Stimulated activated naive CD8-positive, alpha-beta T cell treated with anti-CD3 and anti-CD28 coated beads, Interleukin-15, Interleukin-2, amounts not matched to agents 100 ng/mL and 50 ng/mL, for 24 hours (primary cell): ENCODE data around the gene SERPINA12.

Experiments
- H3K27ac Mint-ChIP-seq: one replicate; pipeline ENCODE4 v1.8.0; 2021; ENCODE audit warnings: mild to moderate bottlenecking, mixed read lengths
- H3K27me3 Mint-ChIP-seq: one replicate; pipeline ENCODE4 v1.8.0; 2021; ENCODE audit warnings: mixed read lengths
- H3K36me3 Mint-ChIP-seq: one replicate; pipeline ENCODE4 v1.8.0; 2021; ENCODE audit warnings: low read depth, mixed read lengths
- H3K4me1 Mint-ChIP-seq: one replicate; pipeline ENCODE4 v1.8.0; 2021; ENCODE audit warnings: low read depth, mixed read lengths
- H3K4me3 Mint-ChIP-seq: one replicate; pipeline ENCODE4 v1.8.0; 2021; ENCODE audit warnings: mild to moderate bottlenecking, mixed read lengths
- H3K9me3 Mint-ChIP-seq: one replicate; pipeline ENCODE4 v1.8.0; 2021; ENCODE audit warnings: mixed read lengths

Gene SERPINA12

DNA sequence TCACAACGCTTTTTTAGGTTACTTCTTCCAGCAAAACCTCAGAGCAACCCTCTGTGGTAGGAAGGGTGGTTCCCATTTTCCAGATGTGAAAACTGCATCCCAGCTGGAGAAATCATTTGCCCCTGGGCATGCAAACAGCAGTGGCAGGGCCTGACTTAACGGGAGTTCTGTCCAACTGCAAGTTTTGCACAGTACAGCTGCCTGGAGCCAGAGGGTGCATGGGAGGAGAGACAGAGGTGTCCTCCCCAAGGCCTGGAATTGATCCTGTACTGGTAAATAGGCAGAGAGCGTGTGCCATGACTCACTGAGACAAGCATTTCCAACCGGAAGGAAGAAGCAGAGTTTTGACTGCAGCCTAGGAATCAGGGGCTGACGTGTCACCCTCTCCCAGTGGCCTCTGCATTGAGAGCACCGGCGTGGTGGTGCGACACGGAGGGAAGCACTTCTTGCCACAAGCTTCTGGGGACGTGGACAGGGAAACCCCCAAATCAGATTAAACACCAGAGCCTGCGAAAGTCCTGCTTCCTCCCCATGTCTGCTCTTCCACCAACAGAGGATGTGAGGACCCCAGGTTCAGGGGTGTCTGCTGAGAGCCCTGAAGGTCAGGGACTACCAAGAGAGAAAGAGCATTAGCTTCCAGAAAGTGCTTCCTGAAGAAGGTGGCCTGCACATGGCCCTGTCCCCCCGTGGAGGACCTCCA lies 33.0 kb upstream of the SERPINA12 start:
- Mint-ChIP-seq H3K4me3 (no peak overlapping the region), H3K36me3 (no peaks in the 10 kb centered on the region), H3K27ac (no peak overlapping the region), H3K27me3 (peaks cover 14% of the 10 kb centered on the region), H3K9me3 (peaks cover 5% of the 10 kb centered on the region), H3K4me1 (no peaks in the 10 kb centered on the region)

DNA sequence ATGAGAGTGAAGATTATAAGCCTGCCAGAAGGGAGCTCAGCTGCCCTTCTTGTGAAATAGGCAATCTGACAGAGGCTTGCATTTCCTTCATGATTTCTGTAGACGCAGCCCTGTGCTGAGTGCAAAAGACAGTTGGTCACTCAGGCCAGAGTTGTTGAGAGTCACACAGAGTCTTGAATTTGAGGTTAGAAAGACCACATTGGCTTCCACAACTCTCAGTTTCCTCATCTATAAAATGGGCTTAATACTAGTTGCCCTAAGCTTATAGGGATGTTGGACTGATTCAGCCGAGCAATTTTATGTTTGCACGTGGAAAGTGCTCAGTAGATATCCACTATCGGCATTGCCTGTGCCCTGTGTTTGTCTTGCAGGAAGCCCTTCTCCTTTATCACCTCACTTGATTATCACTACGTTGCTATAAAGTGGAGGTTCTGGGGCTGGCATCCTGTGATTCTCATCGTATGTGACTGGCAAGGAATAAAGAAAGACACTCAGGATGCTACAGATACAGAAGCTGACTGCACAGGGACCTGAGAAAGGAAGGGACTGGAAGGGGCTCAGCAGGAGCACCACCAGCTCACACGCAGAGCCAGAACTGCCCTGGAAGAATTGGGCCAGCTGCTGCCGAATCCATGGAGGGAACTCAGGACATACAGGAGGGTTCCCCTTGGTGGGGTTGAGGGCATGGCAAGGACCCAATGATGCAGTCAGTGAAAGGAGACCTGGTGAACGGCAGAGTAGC lies 32.1 kb upstream of the SERPINA12 start:
- H3K36me3 Mint-ChIP-seq, result no peaks in the 10 kb centered on the region
- H3K4me3 Mint-ChIP-seq, result no peak overlapping the region
- H3K27ac Mint-ChIP-seq, result no peak overlapping the region
- H3K27me3 Mint-ChIP-seq, result peaks cover 16% of the 10 kb centered on the region
- no peaks in the 10 kb centered on the region for H3K4me1 Mint-ChIP-seq
- H3K9me3 Mint-ChIP-seq, result peaks cover 5% of the 10 kb centered on the region

DNA sequence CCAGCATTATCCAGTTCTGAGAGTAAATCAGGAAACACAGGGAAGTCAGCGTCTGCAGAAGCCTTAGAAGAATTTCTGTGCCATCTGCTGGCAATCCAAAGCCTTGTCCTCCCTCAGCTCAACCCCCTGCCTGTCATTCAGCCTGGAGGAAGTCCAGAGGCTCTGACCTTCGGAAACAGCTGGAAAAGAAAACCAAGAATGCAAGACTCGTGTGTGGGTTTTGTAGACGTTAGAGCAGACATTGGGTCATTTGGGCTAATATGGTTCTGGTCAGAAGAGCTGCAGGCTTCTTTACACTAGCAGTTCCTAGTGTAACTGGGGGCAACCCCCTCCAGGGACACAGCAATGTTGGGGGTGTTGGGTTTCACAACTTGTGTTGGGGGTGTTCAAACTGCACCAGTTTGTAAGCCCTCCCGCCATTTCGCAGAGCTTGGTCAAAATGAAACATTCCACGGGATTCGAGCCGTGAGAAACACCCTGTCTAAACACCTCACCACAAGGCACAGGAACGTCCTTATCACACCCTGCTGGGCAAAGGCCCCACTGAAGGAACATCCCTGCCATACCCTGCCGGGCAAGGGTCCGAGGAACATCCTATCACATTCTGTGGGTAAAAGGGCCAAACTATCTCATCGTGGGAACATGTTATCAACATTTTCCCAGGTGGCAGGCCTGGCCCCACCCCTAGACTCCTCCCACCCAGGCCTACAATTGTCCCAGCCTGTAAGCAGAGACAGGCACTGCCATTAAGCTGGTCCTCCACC lies 30.9 kb upstream of the SERPINA12 start:
- Mint-ChIP-seq H3K36me3 (no peaks in the 10 kb centered on the region), H3K27me3 (peaks cover 16% of the 10 kb centered on the region), H3K4me3 (no peak overlapping the region), H3K9me3 (peaks cover 5% of the 10 kb centered on the region), H3K4me1 (no peaks in the 10 kb centered on the region), H3K27ac (no peak overlapping the region)

DNA sequence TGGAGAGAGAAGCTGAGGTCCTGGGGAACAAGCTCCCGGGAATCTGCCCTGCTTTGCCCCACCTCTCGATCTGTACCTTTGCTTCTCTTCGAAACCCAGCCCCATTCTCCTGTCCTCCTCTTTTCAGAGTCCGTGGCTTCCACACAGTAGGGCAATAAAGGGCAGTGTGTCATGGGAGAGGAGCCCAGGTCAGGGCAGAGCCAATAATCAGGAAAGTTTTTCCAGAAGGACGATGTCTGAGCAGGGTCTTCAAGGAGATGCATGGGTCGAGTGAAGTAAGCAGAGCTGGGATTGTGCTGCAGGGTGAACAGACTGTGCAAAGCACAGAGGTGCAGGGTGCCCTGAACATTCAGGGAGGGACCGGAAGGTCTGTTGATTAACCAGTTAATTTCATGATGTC lies 29.9 kb upstream of the SERPINA12 start:
- Mint-ChIP-seq H3K27ac (no peak overlapping the region), H3K4me1 (no peaks in the 10 kb centered on the region), H3K4me3 (no peak overlapping the region), H3K9me3 (peaks cover 5% of the 10 kb centered on the region), H3K36me3 (no peaks in the 10 kb centered on the region), H3K27me3 (peaks cover 16% of the 10 kb centered on the region)

DNA sequence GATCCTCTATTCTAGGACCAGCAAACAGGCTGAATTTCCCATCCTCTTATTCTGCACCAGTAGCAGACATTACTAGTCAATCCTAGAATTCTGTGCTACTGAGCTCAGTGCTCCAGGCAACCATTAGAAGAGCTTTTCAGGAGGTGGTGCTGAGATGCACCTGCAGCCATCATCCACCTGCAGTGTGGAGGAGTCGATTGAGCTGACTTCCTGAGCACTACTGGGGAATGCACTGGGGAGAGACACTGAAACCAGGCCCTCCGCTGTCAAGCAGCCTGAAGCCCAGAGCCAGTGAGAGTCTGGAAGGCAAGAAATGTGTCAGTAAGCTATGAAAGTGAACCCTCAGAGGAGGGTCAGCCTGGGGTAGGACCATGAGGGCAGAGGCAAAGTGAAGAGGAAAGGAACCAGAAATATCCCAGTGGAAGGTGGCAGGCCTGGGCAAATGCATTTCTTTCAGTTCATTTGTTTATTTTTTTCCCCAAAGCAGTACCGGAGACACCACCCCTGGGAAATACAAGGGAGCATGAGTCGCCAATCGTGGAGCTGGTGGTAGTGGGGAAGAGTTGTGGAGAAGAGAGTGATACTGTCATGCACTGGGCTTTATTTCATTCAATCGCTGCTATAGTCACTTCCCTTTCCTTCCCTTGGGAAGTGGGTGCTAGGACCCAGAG lies 28.9 kb upstream of the SERPINA12 start:
- peaks cover 19% of the 10 kb centered on the region for H3K27me3 Mint-ChIP-seq
- H3K27ac Mint-ChIP-seq, result no peak overlapping the region
- peaks cover 5% of the 10 kb centered on the region for H3K9me3 Mint-ChIP-seq
- no peaks in the 10 kb centered on the region for H3K4me1 Mint-ChIP-seq
- no peak overlapping the region for H3K4me3 Mint-ChIP-seq
- H3K36me3 Mint-ChIP-seq, result no peaks in the 10 kb centered on the region

GRCh38 chr14:94536836-94537235 lies 27.6 kb upstream of the SERPINA12 start:
- H3K36me3 Mint-ChIP-seq, result no peaks in the 10 kb centered on the region
- no peak overlapping the region for H3K27ac Mint-ChIP-seq
- no peaks in the 10 kb centered on the region for H3K4me1 Mint-ChIP-seq
- no peak overlapping the region for H3K4me3 Mint-ChIP-seq
- peaks cover 5% of the 10 kb centered on the region for H3K9me3 Mint-ChIP-seq
- peaks cover 20% of the 10 kb centered on the region for H3K27me3 Mint-ChIP-seq

DNA sequence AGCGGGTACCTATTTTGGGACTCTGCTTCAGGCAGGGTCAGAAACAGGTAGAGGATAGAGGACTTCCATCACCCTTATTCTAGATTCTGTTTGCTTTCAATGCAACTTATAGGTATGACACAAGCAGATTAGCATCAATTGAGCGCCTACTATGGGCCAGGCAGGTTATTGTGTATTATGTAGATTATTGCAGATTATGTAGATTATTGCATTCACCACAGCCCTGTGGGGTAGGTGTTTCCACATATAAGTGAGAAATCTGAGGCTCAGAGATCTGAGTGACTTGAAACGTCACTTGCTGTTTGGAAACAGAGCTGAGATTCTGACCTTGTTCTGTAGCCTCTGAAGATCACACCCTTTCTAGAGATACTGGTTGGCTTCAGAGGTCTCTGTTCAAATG lies 26.2 kb upstream of the SERPINA12 start:
- Mint-ChIP-seq H3K27me3 (peaks cover 20% of the 10 kb centered on the region), H3K4me1 (no peaks in the 10 kb centered on the region), H3K9me3 (peaks cover 5% of the 10 kb centered on the region), H3K27ac (no peak overlapping the region), H3K36me3 (no peaks in the 10 kb centered on the region), H3K4me3 (no peak overlapping the region)

- no peaks in the 10 kb centered on the region for H3K9me3 Mint-ChIP-seq
- H3K4me1 Mint-ChIP-seq, result no peaks in the 10 kb centered on the region
- no peak overlapping the region for H3K4me3 Mint-ChIP-seq
- H3K36me3 Mint-ChIP-seq, result no peaks in the 10 kb centered on the region
- peaks cover 8% of the 10 kb centered on the region for H3K27me3 Mint-ChIP-seq
- no peak overlapping the region for H3K27ac Mint-ChIP-seq
These were observed 23.2 kb upstream of the SERPINA12 start for GRCh38 chr14:94532447-94532846.

GRCh38 chr14:94531187-94531586 lies 21.9 kb upstream of the SERPINA12 start:
- Mint-ChIP-seq H3K4me3 (no peak overlapping the region), H3K9me3 (no peaks in the 10 kb centered on the region), H3K27me3 (peaks cover 5% of the 10 kb centered on the region), H3K27ac (no peak overlapping the region), H3K4me1 (no peaks in the 10 kb centered on the region), H3K36me3 (no peaks in the 10 kb centered on the region)

GRCh38 chr14:94524093-94524492 lies 14.8 kb upstream of the SERPINA12 start:
- no peaks in the 10 kb centered on the region for H3K4me1 Mint-ChIP-seq
- peaks cover 4% of the 10 kb centered on the region for H3K9me3 Mint-ChIP-seq
- H3K36me3 Mint-ChIP-seq, result no peaks in the 10 kb centered on the region
- H3K4me3 Mint-ChIP-seq, result no peak overlapping the region
- H3K27me3 Mint-ChIP-seq, result peaks cover 7% of the 10 kb centered on the region
- no peak overlapping the region for H3K27ac Mint-ChIP-seq

- H3K4me3 Mint-ChIP-seq, result no peak overlapping the region
- H3K36me3 Mint-ChIP-seq, result no peaks in the 10 kb centered on the region
- H3K27ac Mint-ChIP-seq, result no peak overlapping the region
- peaks cover 9% of the 10 kb centered on the region for H3K9me3 Mint-ChIP-seq
- no peaks in the 10 kb centered on the region for H3K4me1 Mint-ChIP-seq
- H3K27me3 Mint-ChIP-seq, result peaks cover 7% of the 10 kb centered on the region
These were observed 14.0 kb upstream of the SERPINA12 start for GRCh38 chr14:94523265-94523664.

DNA sequence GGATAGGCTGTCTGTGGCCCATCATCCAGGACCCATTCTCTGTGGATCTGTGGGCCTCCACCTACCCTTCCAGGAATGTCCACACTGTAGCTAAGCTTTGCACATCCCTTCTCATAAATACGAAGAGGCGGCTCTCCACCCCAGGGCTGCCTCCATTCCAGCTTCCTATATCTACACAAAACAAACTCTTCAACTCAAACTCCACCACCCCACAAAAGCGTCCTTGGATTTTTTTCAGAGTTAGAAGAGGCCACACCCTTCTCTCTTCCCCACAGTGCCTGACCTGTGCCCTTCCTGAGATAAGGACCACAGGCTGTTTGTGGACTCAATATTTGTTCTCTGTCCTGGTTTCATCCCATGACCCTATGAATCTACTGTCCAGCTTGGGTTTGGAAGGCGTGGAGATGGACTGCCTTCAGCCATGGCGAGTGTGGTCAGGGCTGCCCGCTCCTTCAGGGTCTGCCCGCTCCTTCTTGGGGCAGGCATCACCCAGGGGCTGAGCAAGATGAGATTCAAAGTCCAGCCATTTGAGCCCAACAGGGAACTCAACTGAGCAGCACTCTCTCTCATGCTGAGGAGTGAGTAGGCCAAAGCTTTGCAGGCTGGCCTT lies 13.0 kb upstream of the SERPINA12 start:
- no peak overlapping the region for H3K27ac Mint-ChIP-seq

GRCh38 chr14:94521375-94522114 lies 12.3 kb upstream of the SERPINA12 start:
- peaks cover 7% of the 10 kb centered on the region for H3K27me3 Mint-ChIP-seq
- peaks cover 9% of the 10 kb centered on the region for H3K9me3 Mint-ChIP-seq
- no peaks in the 10 kb centered on the region for H3K4me1 Mint-ChIP-seq
- no peak overlapping the region for H3K27ac Mint-ChIP-seq
- H3K36me3 Mint-ChIP-seq, result no peaks in the 10 kb centered on the region
- no peak overlapping the region for H3K4me3 Mint-ChIP-seq

More for the DNA sequence above, 13.0 kb upstream of the SERPINA12 start:
- Mint-ChIP-seq H3K4me3 (no peak overlapping the region), H3K9me3 (peaks cover 9% of the 10 kb centered on the region), H3K4me1 (no peaks in the 10 kb centered on the region), H3K36me3 (no peaks in the 10 kb centered on the region), H3K27me3 (peaks cover 7% of the 10 kb centered on the region)
